Lung (tissue), 16 donors: ENCODE data around the gene ZNF892. TPM values are rescaled to one million over a fixed set of nuclear protein-coding genes. Genes with fewer than 3 reads are reported as not detected.

ENCODE experiments used
- ATAC-seq: fragments of 200-7000 bp; cut with Tn5 transposase; one replicate; pipeline ENCODE4 v1.9.1; 2020; ENCODE audit warnings: moderate number of reproducible peaks; ENCODE audit not compliant: insufficient read depth, low FRiP score
- DNase-seq, 3 donors: peaks; one replicate each; pipeline ENCODE4 v3.0.0-alpha.2; 2013 to 2017
- H3K27ac ChIP-seq, 2 donors: one replicate each; pipeline ENCODE4 v1.5.1; 2013; ENCODE audit warnings: mild to moderate bottlenecking in 2 of 2, moderate library complexity in 2 of 2, control low read depth in 1 of 2, inconsistent platforms in 1 of 2, low read depth in 1 of 2, low read length in 1 of 2
- H3K27me3 ChIP-seq, 3 donors: one replicate each; pipeline ENCODE4 v1.5.1; 2013; ENCODE audit warnings: low read length in 2 of 3; ENCODE audit not compliant: control insufficient read depth in 3 of 3, insufficient read depth in 3 of 3
- H3K36me3 ChIP-seq, 4 donors: one replicate each; pipeline ENCODE4 v1.5.1; 2013; ENCODE audit warnings: low read length in 4 of 4, mild to moderate bottlenecking in 1 of 4, moderate library complexity in 1 of 4; ENCODE audit not compliant: control insufficient read depth in 4 of 4, insufficient read depth in 4 of 4
- H3K4me1 ChIP-seq, 5 donors: one replicate each; pipeline ENCODE4 v1.5.1; 2013; ENCODE audit warnings: low read length in 5 of 5, mild to moderate bottlenecking in 2 of 5, moderate library complexity in 1 of 5; ENCODE audit not compliant: control insufficient read depth in 5 of 5, insufficient read depth in 5 of 5
- H3K4me3 ChIP-seq: one replicate; pipeline ENCODE4 v1.5.1; 2013; ENCODE audit warnings: mild to moderate bottlenecking, control low read depth, moderate library complexity
- H3K9ac ChIP-seq, 2 donors: one replicate each; pipeline ENCODE4 v1.5.1; 2013; ENCODE audit warnings: low read length in 2 of 2, control low read depth in 1 of 2; ENCODE audit not compliant: insufficient read depth in 1 of 2
- H3K9me3 ChIP-seq, 4 donors: one replicate each; pipeline ENCODE4 v1.5.1; 2013; ENCODE audit warnings: low read length in 3 of 4, mild to moderate bottlenecking in 1 of 4, moderate library complexity in 1 of 4; ENCODE audit not compliant: control insufficient read depth in 4 of 4, insufficient read depth in 3 of 4
- CTCF ChIP-seq: IDR thresholded peaks from 2 replicates; pipeline ENCODE4 v1.5.1; 2012; ENCODE audit warnings: mild to moderate bottlenecking; ENCODE audit errors: control extremely low read depth, extremely low read depth
- WGBS, 2 donors: extraction: QIAGEN DNeasy Blood & Tissue Kit; methylation state at CpG; one replicate each; pipeline ENCODE4 v1.1.7; 2013; 5-methylcytosine and 5-hydroxymethylcytosine counted together
- long read RNA-seq, 5 donors: transcript quantifications; one replicate each; lab custom pipeline, GENCODE V29; 2026
- polyA plus RNA-seq, 2 donors: library from polyadenylated mRNA; stranded (reverse); fragments of 200-250 nt; gene quantifications; one replicate each; pipeline ENCODE4 v1.2.1, GENCODE V29; 2013
- total RNA-seq, 2 donors: library from RNA; depleted of rRNA in 1 of 2; stranded (reverse); fragments of >200 nt in 1 of 2; gene quantifications; one replicate each; pipeline ENCODE4 v1.2.1, GENCODE V29; 2014 to 2021
- donor health status: control.
- donor health status: control.
- donor health status: Bipolar disorder and iron deficiency.
- donor health status: healthy.
- donor health status: DM: yes; HTN: yes; CAD: no.

The ZNF892 gene
- total RNA-seq (1 to 10 TPM; 2.7 to 7.0 TPM), polyA plus RNA-seq (under 1 TPM; 0.24 to 0.50 TPM)
- long read RNA-seq, donor 1: 0 reads
- long read RNA-seq, donor 2: 0 reads
- long read RNA-seq, donor 3, partial matches to known transcripts: 0 of 1 reads
- long read RNA-seq, donor 3, other reads (novel, unspliced or antisense): 0 of 1 reads
- long read RNA-seq, donor 4: 0 reads
- long read RNA-seq, donor 5, partial matches to known transcripts: 0 of 1 reads
- long read RNA-seq, donor 5, other reads (novel, unspliced or antisense): 0 of 1 reads

GRCh38 chr2:95207111-95207961 lies at the start of gene ZNF892:
Gene ZNF892, plus strand, starts transcription at chr2:95207521. Its CDS starts 295 bp downstream, at chr2:95207816.
- peak; percentile 97 for ATAC-seq
- Histone ChIP-seq H3K27ac (peak within 1 kb of the TSS; percentile 93 to 96), H3K4me1 (peaks cover 0 to 11% (median 3%) of the 10 kb centered on the region in 5 donors), H3K4me3 (peak within 1 kb of the TSS; percentile 80), H3K9ac (peak within 1 kb of the TSS in 1 of 2 donors; percentile 44), H3K27me3 (no peaks in the 10 kb centered on the region), H3K36me3 (peaks cover 3 to 31% (median 22%) of the 10 kb centered on the region in 4 donors), H3K9me3 (peaks cover 2 to 11% (median 5%) of the 10 kb centered on the region in 4 donors)
- 1% methylated on average over 49 to 74 of the region's 74 CpGs for WGBS, 2 donors
- peak; percentile 88 to 92 (median 91) for DNase-seq
- peak; percentile 3 for TF ChIP-seq CTCF

- Histone ChIP-seq H3K9me3 (peaks cover 0 to 12% (median 9%) of the 10 kb centered on the region in 4 donors), H3K36me3 (peaks cover 8 to 37% (median 22%) of the 10 kb centered on the region in 4 donors), H3K4me1 (peaks cover 0 to 15% (median 0%) of the 10 kb centered on the region in 5 donors), H3K27me3 (no peaks in the 10 kb centered on the region), H3K9ac (peak overlapping the region; percentile 45 to 63), H3K4me3 (no peak overlapping the region), H3K27ac (no peak overlapping the region)
- ATAC-seq (no peak), DNase-seq (peak in 1 of 3 donors; percentile 11)
- 56 to 71% methylated on average over 10 of the region's 10 CpGs for WGBS, 2 donors
- TF ChIP-seq CTCF: no peak
Measured at GRCh38 chr2:95158441-95158840, 48.9 kb upstream of the ZNF892 start.

- Histone ChIP-seq H3K9me3 (peaks cover 0 to 11% (median 8%) of the 10 kb centered on the region in 4 donors), H3K27me3 (no peaks in the 10 kb centered on the region), H3K9ac (peak overlapping the region; percentile 45 to 63), H3K4me3 (peak overlapping the region; percentile 66), H3K36me3 (peaks cover 6 to 30% (median 18%) of the 10 kb centered on the region in 4 donors), H3K27ac (peak overlapping the region; percentile 73 to 90), H3K4me1 (peaks cover 0 to 15% (median 4%) of the 10 kb centered on the region in 5 donors)
- ATAC-seq (peak; percentile 72), DNase-seq (peak; percentile 50 to 57 (median 54))
- no peak for TF ChIP-seq CTCF
- WGBS, 2 donors: 1 to 2% methylated on average over 50 to 58 of the region's 58 CpGs
Measured at GRCh38 chr2:95158891-95159619, 48.3 kb upstream of the ZNF892 start.
